ENCODE results near the gene ITPRID2.
"Not testable (repeated sequence)": the region's sequence is repeated elsewhere in the genome, so short reads cannot be mapped to it uniquely, and the experiment has no call there.

The ITPRID2 gene

GRCh38 chr2:181955010-181955409 is 63.5 kb downstream of the ITPRID2 start:
- Histone ChIP-seq H2BK120ac (ENCODE audit: insufficient read depth, low read length, poor library complexity) (no peak overlapping the region), H3K4me1 (ENCODE audit: control insufficient read depth in 1 of 2, insufficient read depth in 2 of 2, low read length in 2 of 2) (peaks cover 6 to 7% of the 10 kb centered on the region in 2 experiments), H3K14ac (ENCODE audit: low read length) (no peak overlapping the region), H3K4me2 (ENCODE audit: low read length) (no peak overlapping the region), H3K9ac (ENCODE audit: low read length) (no peak overlapping the region), H3K27ac (ENCODE audit: low read depth, low read length) (no peak overlapping the region), H3K36me3 (ENCODE audit: control insufficient read depth in 1 of 2, insufficient read depth in 2 of 2, low read length in 2 of 2) (no peaks in the 10 kb centered on the region), H4K91ac (ENCODE audit: low read depth, low read length) (no peak overlapping the region), H3K23ac (ENCODE audit: low read length) (no peak overlapping the region), H3K9me3 (ENCODE audit: insufficient read depth, low read depth, low read length) (no peaks in the 10 kb centered on the region), H3K27me3 (ENCODE audit: insufficient read depth, low read length) (no peaks in the 10 kb centered on the region), H4K12ac (ENCODE audit: low read depth, low read length) (no peak overlapping the region), H2AK5ac (ENCODE audit: low read length) (no peak overlapping the region), H3K4ac (ENCODE audit: low read depth, low read length) (no peak overlapping the region), H2AFZ (ENCODE audit: insufficient read depth, low read length, poor library complexity) (no peak overlapping the region), H4K8ac (ENCODE audit: low read depth, low read length) (no peak overlapping the region), H2BK5ac (ENCODE audit: low read depth, low read length, poor library complexity) (peak overlapping the region; percentile 63), H2BK12ac (ENCODE audit: low read length) (no peak overlapping the region), H3K79me2 (ENCODE audit: control insufficient read depth, insufficient read depth, low read length, poor library complexity) (peaks cover 2% of the 10 kb centered on the region), H3K18ac (ENCODE audit: low read length) (no peak overlapping the region), H3K4me3 (ENCODE audit: low read depth, low read length) (no peak overlapping the region), H3K79me1 (ENCODE audit: low read length) (peaks cover 13% of the 10 kb centered on the region)
- DNase-seq, result peak in 1 of 2 donors; percentile 71
- no CpG with 5 or more reads among the region's 1 CpG for WGBS (ENCODE audit: extremely low coverage, insufficient coverage, insufficient read length)

GRCh38 chr2:181955866-181956265 is 64.3 kb downstream of the ITPRID2 start:
- H3K79me1 ChIP-seq (ENCODE audit: low read length); H3K9ac ChIP-seq (ENCODE audit: low read length); H2AFZ ChIP-seq (ENCODE audit: insufficient read depth, low read length, poor library complexity); H2BK120ac ChIP-seq (ENCODE audit: insufficient read depth, low read length, poor library complexity); H4K8ac ChIP-seq (ENCODE audit: low read depth, low read length); DNase-seq; H2BK12ac ChIP-seq (ENCODE audit: low read length); H2BK5ac ChIP-seq (ENCODE audit: low read depth, low read length, poor library complexity); H3K36me3 ChIP-seq (ENCODE audit: control insufficient read depth in 1 of 2, insufficient read depth in 2 of 2, low read length in 2 of 2); H3K23ac ChIP-seq (ENCODE audit: low read length); H2AK5ac ChIP-seq (ENCODE audit: low read length); H3K4ac ChIP-seq (ENCODE audit: low read depth, low read length); H4K12ac ChIP-seq (ENCODE audit: low read depth, low read length); H3K4me1 ChIP-seq (ENCODE audit: control insufficient read depth in 1 of 2, insufficient read depth in 2 of 2, low read length in 2 of 2); H3K27me3 ChIP-seq (ENCODE audit: insufficient read depth, low read length); H3K79me2 ChIP-seq (ENCODE audit: control insufficient read depth, insufficient read depth, low read length, poor library complexity); H3K14ac ChIP-seq (ENCODE audit: low read length); H3K27ac ChIP-seq (ENCODE audit: low read depth, low read length); H3K9me3 ChIP-seq (ENCODE audit: insufficient read depth, low read depth, low read length); H3K4me2 ChIP-seq (ENCODE audit: low read length); H4K91ac ChIP-seq (ENCODE audit: low read depth, low read length); H3K4me3 ChIP-seq (ENCODE audit: low read depth, low read length); H3K18ac ChIP-seq (ENCODE audit: low read length): not testable (repeated sequence)
- no CpG with 5 or more reads among the region's 3 CpGs for WGBS (ENCODE audit: extremely low coverage, insufficient coverage, insufficient read length)

GRCh38 chr2:181957668-181958067 is 66.1 kb downstream of the ITPRID2 start:
- H3K27me3 ChIP-seq (ENCODE audit: insufficient read depth, low read length), result no peaks in the 10 kb centered on the region
- no peak overlapping the region for H4K91ac ChIP-seq (ENCODE audit: low read depth, low read length)
- H2AK5ac ChIP-seq (ENCODE audit: low read length), result no peak overlapping the region
- peak overlapping the region; percentile 17 for H2BK120ac ChIP-seq (ENCODE audit: insufficient read depth, low read length, poor library complexity)
- no peaks in the 10 kb centered on the region for H3K9me3 ChIP-seq (ENCODE audit: insufficient read depth, low read depth, low read length)
- no peak overlapping the region for H3K4me2 ChIP-seq (ENCODE audit: low read length)
- H3K79me1 ChIP-seq (ENCODE audit: low read length), result peaks cover 4% of the 10 kb centered on the region
- no peak overlapping the region for H3K23ac ChIP-seq (ENCODE audit: low read length)
- no peak overlapping the region for H2BK5ac ChIP-seq (ENCODE audit: low read depth, low read length, poor library complexity)
- no peak overlapping the region for H3K14ac ChIP-seq (ENCODE audit: low read length)
- H3K4ac ChIP-seq (ENCODE audit: low read depth, low read length), result no peak overlapping the region
- no peak overlapping the region for H3K27ac ChIP-seq (ENCODE audit: low read depth, low read length)
- H4K8ac ChIP-seq (ENCODE audit: low read depth, low read length), result no peak overlapping the region
- peaks cover 0 to 3% of the 10 kb centered on the region in 2 experiments for H3K36me3 ChIP-seq (ENCODE audit: control insufficient read depth in 1 of 2, insufficient read depth in 2 of 2, low read length in 2 of 2)
- no peak for DNase-seq
- no peaks in the 10 kb centered on the region for H3K79me2 ChIP-seq (ENCODE audit: control insufficient read depth, insufficient read depth, low read length, poor library complexity)
- no peak overlapping the region for H2BK12ac ChIP-seq (ENCODE audit: low read length)
- H3K18ac ChIP-seq (ENCODE audit: low read length), result no peak overlapping the region
- H2AFZ ChIP-seq (ENCODE audit: insufficient read depth, low read length, poor library complexity), result no peak overlapping the region
- 100% methylated on average over 1 of the region's 4 CpGs for WGBS (ENCODE audit: extremely low coverage, insufficient coverage, insufficient read length)
- H3K9ac ChIP-seq (ENCODE audit: low read length), result no peak overlapping the region
- H3K4me3 ChIP-seq (ENCODE audit: low read depth, low read length), result no peak overlapping the region
- peaks cover 3 to 4% of the 10 kb centered on the region in 2 experiments for H3K4me1 ChIP-seq (ENCODE audit: control insufficient read depth in 1 of 2, insufficient read depth in 2 of 2, low read length in 2 of 2)
- no peak overlapping the region for H4K12ac ChIP-seq (ENCODE audit: low read depth, low read length)

- Histone ChIP-seq H2BK5ac (ENCODE audit: low read depth, low read length, poor library complexity) (no peak overlapping the region), H2BK12ac (ENCODE audit: low read length) (no peak overlapping the region), H3K18ac (ENCODE audit: low read length) (no peak overlapping the region), H2AFZ (ENCODE audit: insufficient read depth, low read length, poor library complexity) (no peak overlapping the region), H3K36me3 (ENCODE audit: control insufficient read depth in 1 of 2, insufficient read depth in 2 of 2, low read length in 2 of 2) (peaks cover 0 to 3% of the 10 kb centered on the region in 2 experiments), H3K9ac (ENCODE audit: low read length) (no peak overlapping the region), H3K27me3 (ENCODE audit: insufficient read depth, low read length) (no peaks in the 10 kb centered on the region), H2BK120ac (ENCODE audit: insufficient read depth, low read length, poor library complexity) (no peak overlapping the region), H3K9me3 (ENCODE audit: insufficient read depth, low read depth, low read length) (no peaks in the 10 kb centered on the region), H3K23ac (ENCODE audit: low read length) (no peak overlapping the region), H3K79me1 (ENCODE audit: low read length) (no peaks in the 10 kb centered on the region), H4K8ac (ENCODE audit: low read depth, low read length) (no peak overlapping the region), H4K12ac (ENCODE audit: low read depth, low read length) (no peak overlapping the region), H3K4me1 (ENCODE audit: control insufficient read depth in 1 of 2, insufficient read depth in 2 of 2, low read length in 2 of 2) (no peaks in the 10 kb centered on the region), H3K4ac (ENCODE audit: low read depth, low read length) (no peak overlapping the region), H3K4me2 (ENCODE audit: low read length) (no peak overlapping the region), H3K4me3 (ENCODE audit: low read depth, low read length) (no peak overlapping the region), H2AK5ac (ENCODE audit: low read length) (no peak overlapping the region), H3K27ac (ENCODE audit: low read depth, low read length) (no peak overlapping the region), H3K79me2 (ENCODE audit: control insufficient read depth, insufficient read depth, low read length, poor library complexity) (no peaks in the 10 kb centered on the region), H3K14ac (ENCODE audit: low read length) (no peak overlapping the region), H4K91ac (ENCODE audit: low read depth, low read length) (no peak overlapping the region)
- WGBS (ENCODE audit: extremely low coverage, insufficient coverage, insufficient read length), result no CpG with 5 or more reads among the region's 1 CpG
- no peak for DNase-seq
Observed at GRCh38 chr2:181958726-181959125, 67.2 kb downstream of the ITPRID2 start.
